Osteoblast (primary cell): ENCODE measurements around the gene CNOT4. TPM values are rescaled to one million over a fixed set of nuclear protein-coding genes. Genes with fewer than 3 reads are reported as not detected.

ENCODE experiments used
- DNase-seq: peaks from one replicate; pipeline ENCODE4 v3.0.0; 2011; ENCODE audit warnings: low spot score, mixed read lengths; ENCODE audit not compliant: insufficient read length; ENCODE audit errors: missing footprints
- H2AFZ ChIP-seq: 2 replicates; pipeline ENCODE4 v1.6.0; 2011; ENCODE audit warnings: mild to moderate bottlenecking, low read length
- H3K27ac ChIP-seq: 2 replicates; pipeline ENCODE4 v1.5.1; 2011; ENCODE audit warnings: mild to moderate bottlenecking, low read depth, low read length, moderate library complexity
- H3K27me3 ChIP-seq: 2 replicates; pipeline ENCODE4 v1.6.0; 2012; ENCODE audit warnings: mild to moderate bottlenecking, control low read depth, inconsistent platforms, low read length, moderate library complexity; ENCODE audit not compliant: insufficient read depth
- H3K36me3 ChIP-seq: 2 replicates; pipeline ENCODE4 v1.5.1; 2011; ENCODE audit warnings: mild to moderate bottlenecking, low read length, control low read depth, moderate library complexity; ENCODE audit not compliant: insufficient read depth
- H3K4me1 ChIP-seq: 2 replicates; pipeline ENCODE4 v1.5.1; 2011; ENCODE audit warnings: mild to moderate bottlenecking, low read length, control low read depth, moderate library complexity; ENCODE audit not compliant: insufficient read depth
- H3K4me2 ChIP-seq: 2 replicates; pipeline ENCODE4 v1.6.0; 2011; ENCODE audit warnings: mild to moderate bottlenecking, low read length; ENCODE audit not compliant: insufficient read depth
- H3K4me3 ChIP-seq: fragments of 200-600 bp; sonication (generic); 3 replicates; pipeline ENCODE4 v1.5.1; 2012; ENCODE audit warnings: mild to moderate bottlenecking, low read length, inconsistent platforms; ENCODE audit not compliant: insufficient read depth
- H3K79me2 ChIP-seq: 2 replicates; pipeline ENCODE4 v1.6.0; 2012; ENCODE audit warnings: mild to moderate bottlenecking, low read length, control low read depth, inconsistent platforms; ENCODE audit not compliant: insufficient read depth
- H3K9me3 ChIP-seq: 2 replicates; pipeline ENCODE4 v1.5.1; 2011; ENCODE audit warnings: low read depth, low read length, control low read depth
- H4K20me1 ChIP-seq: 2 replicates; pipeline ENCODE4 v1.6.0; 2012; ENCODE audit warnings: mild to moderate bottlenecking, low read length, control low read depth; ENCODE audit not compliant: insufficient read depth
- CTCF ChIP-seq: IDR thresholded peaks from 2 replicates; pipeline ENCODE4 v1.5.1; 2011; ENCODE audit warnings: mild to moderate bottlenecking, low read depth, low read length, moderate library complexity; ENCODE audit errors: extremely low read depth
- total RNA-seq: library from RNA; depleted of rRNA; stranded (reverse); fragments of >200 nt; gene quantifications from 2 replicates; pipeline ENCODE4 v1.2.3, GENCODE V29; 2012

CNOT4 gene
- total RNA-seq, 1 donor = 13.4 TPM

- no peaks in the 10 kb centered on the region for H3K9me3 ChIP-seq
- no peaks in the 10 kb centered on the region for H3K4me1 ChIP-seq
- no peak overlapping the region for H3K4me2 ChIP-seq
- no peaks in the 10 kb centered on the region for H3K79me2 ChIP-seq
- H2AFZ ChIP-seq = no peak overlapping the region
- H3K4me3 ChIP-seq = no peak overlapping the region
- no peaks in the 10 kb centered on the region for H4K20me1 ChIP-seq
- H3K27me3 ChIP-seq = no peaks in the 10 kb centered on the region
- no peak overlapping the region for H3K27ac ChIP-seq
- no peaks in the 10 kb centered on the region for H3K36me3 ChIP-seq
- no peak for TF ChIP-seq CTCF
- no peak for DNase-seq
These were observed 148.1 kb downstream of the CNOT4 start for GRCh38 chr7:135361788-135362187.

GRCh38 chr7:135359615-135360014 lies 150.3 kb downstream of the CNOT4 start:
- H3K36me3 ChIP-seq = no peaks in the 10 kb centered on the region
- H2AFZ ChIP-seq = no peak overlapping the region
- H3K4me3 ChIP-seq = no peak overlapping the region
- H3K4me2 ChIP-seq = no peak overlapping the region
- H3K27ac ChIP-seq = no peak overlapping the region
- H3K79me2 ChIP-seq = no peaks in the 10 kb centered on the region
- H3K9me3 ChIP-seq = no peaks in the 10 kb centered on the region
- peaks cover 5% of the 10 kb centered on the region for H3K27me3 ChIP-seq
- no peaks in the 10 kb centered on the region for H4K20me1 ChIP-seq
- TF ChIP-seq CTCF = no peak
- no peak for DNase-seq
- no peaks in the 10 kb centered on the region for H3K4me1 ChIP-seq

- no peaks in the 10 kb centered on the region for H3K4me1 ChIP-seq
- no peaks in the 10 kb centered on the region for H3K79me2 ChIP-seq
These were observed 154.4 kb downstream of the CNOT4 start for GRCh38 chr7:135355377-135356048.

GRCh38 chr7:135353832-135354231 lies 156.1 kb downstream of the CNOT4 start:
- H3K4me1 ChIP-seq = peaks cover 4% of the 10 kb centered on the region

More at GRCh38 chr7:135355377-135356048, 154.4 kb downstream of the CNOT4 start:
- H3K9me3 ChIP-seq = no peaks in the 10 kb centered on the region
- no peak for DNase-seq
- H3K36me3 ChIP-seq = no peaks in the 10 kb centered on the region
- H3K27me3 ChIP-seq = peaks cover 13% of the 10 kb centered on the region
- H2AFZ ChIP-seq = no peak overlapping the region
- no peaks in the 10 kb centered on the region for H4K20me1 ChIP-seq
- no peak overlapping the region for H3K4me2 ChIP-seq
- no peak overlapping the region for H3K27ac ChIP-seq
- TF ChIP-seq CTCF = no peak
- no peak overlapping the region for H3K4me3 ChIP-seq

More at GRCh38 chr7:135353832-135354231, 156.1 kb downstream of the CNOT4 start:
- no peaks in the 10 kb centered on the region for H3K79me2 ChIP-seq
- no peak for TF ChIP-seq CTCF
- no peaks in the 10 kb centered on the region for H3K9me3 ChIP-seq
- no peak overlapping the region for H3K27ac ChIP-seq
- H3K27me3 ChIP-seq = peaks cover 13% of the 10 kb centered on the region
- H2AFZ ChIP-seq = no peak overlapping the region
- no peaks in the 10 kb centered on the region for H3K36me3 ChIP-seq
- H4K20me1 ChIP-seq = no peaks in the 10 kb centered on the region
- no peak overlapping the region for H3K4me3 ChIP-seq
- H3K4me2 ChIP-seq = no peak overlapping the region
- no peak for DNase-seq
